HCT116 (cell line): ENCODE data around the gene SAMD1. TPM values are rescaled to one million over a fixed set of nuclear protein-coding genes. Genes with fewer than 3 reads are reported as not detected.

Source experiments
- ATAC-seq: fragments of 200-7000 bp; cut with Tn5 transposase; 2 replicates; pipeline ENCODE4 v1.9.1; 2020; ENCODE audit warnings: mild to moderate bottlenecking, moderate library complexity
- BruUV-seq: library from RNA; stranded (reverse); fragments of 400-500 nt; replicated peaks from 2 replicates; lab custom pipeline; 2021; lab: Mats Ljungman, UMichigan
- CTCF ChIA-PET: fragments of 300-600 bp; sonication (Branson Sonifier 250); formaldehyde crosslinking; loops from one replicate; lab custom pipeline; 2021; ENCODE audit warnings: antibody characterized with exemption; lab: Charles Lee
- POLR2A ChIA-PET: fragments of 300-600, 350-600 bp; sonication (Branson Sonifier 250); formaldehyde crosslinking; loops from one replicate; lab custom pipeline; 2021; ENCODE audit warnings: antibody characterized with exemption; lab: Charles Lee
- RAD21 ChIA-PET, 2 experiments: fragments of 300-600 bp; sonication (Branson Sonifier 250); formaldehyde crosslinking; loops; one replicate each; lab custom pipeline; 2023; ENCODE audit warnings: low total read pairs in 2 of 2; ENCODE audit not compliant: uncharacterized antibody in 2 of 2, unreplicated experiment in 2 of 2, low non-redundant PET in 1 of 2; lab: Charles Lee
- DNase-seq: peaks from one replicate; pipeline ENCODE4 v3.0.0-alpha.2; 2010; ENCODE audit warnings: low read depth, low spot score
- H2AFZ ChIP-seq: fragments of 200-600 bp; shearing (Covaris generic), sonication (generic); 2 replicates; pipeline ENCODE4 v1.6.1; 2017; ENCODE audit warnings: low read depth, mixed run types, mixed read lengths, antibody characterized with exemption, low read length; ENCODE audit not compliant: poor library complexity, severe bottlenecking
- H3K27ac ChIP-seq: 2 replicates; pipeline ENCODE4 v1.5.1; 2012; ENCODE audit warnings: low read depth, low read length
- H3K27me3 ChIP-seq: fragments of 200-600 bp; sonication (generic); 2 replicates; pipeline ENCODE4 v1.6.1; 2016; ENCODE audit warnings: mixed run types, low read length, mixed read lengths; ENCODE audit not compliant: insufficient read depth
- H3K36me3 ChIP-seq, 2 experiments: fragments of 200-500 bp in 1 of 2; fragments of 200-600 bp in 1 of 2; sonication (Bioruptor generic) in 1 of 2; sonication (generic) in 1 of 2; 2 replicates each; pipeline versions ENCODE4 v1.5.1 to v1.6.1; 2014 to 2016; ENCODE audit warnings: low read length in 2 of 2, inconsistent platforms in 1 of 2, mixed read lengths in 1 of 2, mixed run types in 1 of 2; ENCODE audit not compliant: insufficient read depth in 2 of 2, control insufficient read depth in 1 of 2
- H3K4me1 ChIP-seq, 2 experiments: fragments of 200-600 bp in 1 of 2; sonication (generic) in 1 of 2; 2 replicates each; pipeline versions ENCODE4 v1.5.1 to v1.6.1; 2012 to 2017; ENCODE audit warnings: low read length in 2 of 2, inconsistent platforms in 1 of 2, mild to moderate bottlenecking in 1 of 2, mixed read lengths in 1 of 2, mixed run types in 1 of 2, moderate library complexity in 1 of 2; ENCODE audit not compliant: insufficient read depth in 2 of 2, control insufficient read depth in 1 of 2
- H3K4me2 ChIP-seq: fragments of 200-600 bp; sonication (generic); 2 replicates; pipeline ENCODE4 v1.6.1; 2017; ENCODE audit warnings: mixed run types, low read length, mixed read lengths
- H3K4me3 ChIP-seq, 2 experiments: fragments of 200-600 bp in 1 of 2; sonication (generic) in 1 of 2; replicated peaks in 1 of 2; 2 replicates each; pipeline ENCODE4 v1.5.1; 2011 to 2016; ENCODE audit warnings: low read length in 2 of 2, control low read depth in 1 of 2, low read depth in 1 of 2, mild to moderate bottlenecking in 1 of 2, mixed read lengths in 1 of 2, mixed run types in 1 of 2
- H3K79me2 ChIP-seq: fragments of 200-600 bp; sonication (generic); 2 replicates; pipeline ENCODE4 v1.6.1; 2017; ENCODE audit warnings: mild to moderate bottlenecking, mixed run types, low read length, moderate library complexity, mixed read lengths; ENCODE audit not compliant: insufficient read depth
- H3K9ac ChIP-seq: fragments of 200-600 bp; sonication (generic); 2 replicates; pipeline ENCODE4 v1.6.1; 2016; ENCODE audit warnings: low read length, mixed read lengths
- H3K9me2 ChIP-seq: fragments of 200-600 bp; sonication (generic), shearing (Covaris generic); 2 replicates; pipeline ENCODE4 v1.6.1; 2017; ENCODE audit warnings: mixed run types, mild to moderate bottlenecking, moderate library complexity; ENCODE audit not compliant: insufficient read depth
- H3K9me3 ChIP-seq, 2 experiments: fragments of 200-500 bp in 1 of 2; fragments of 200-600 bp in 1 of 2; sonication (Bioruptor generic) in 1 of 2; sonication (generic) in 1 of 2; 2 replicates each; pipeline ENCODE4 v1.6.1; 2014 to 2017; ENCODE audit warnings: low read length in 2 of 2, mixed read lengths in 2 of 2, inconsistent platforms in 1 of 2, low read depth in 1 of 2, mild to moderate bottlenecking in 1 of 2, mixed run types in 1 of 2, moderate library complexity in 1 of 2; ENCODE audit not compliant: control insufficient read depth in 1 of 2, insufficient read depth in 1 of 2
- H4K20me1 ChIP-seq: fragments of 200-600 bp; sonication (generic), shearing (Covaris generic); 2 replicates; pipeline ENCODE4 v1.6.1; 2017; ENCODE audit warnings: mixed run types, mild to moderate bottlenecking, moderate library complexity; ENCODE audit not compliant: insufficient read depth
- ELF1 ChIP-seq: IDR thresholded peaks from 2 replicates; pipeline ENCODE4 v1.6.1; 2012; ENCODE audit warnings: low read depth, borderline replicate concordance
- JUND ChIP-seq: IDR thresholded peaks from 2 replicates; pipeline ENCODE4 v1.6.1; 2012
- POLR2A ChIP-seq: IDR thresholded peaks from 2 replicates; pipeline ENCODE4 v1.7.0; 2011; ENCODE audit warnings: borderline replicate concordance; ENCODE audit not compliant: insufficient read depth, insufficient read length; ENCODE audit errors: extremely low read depth
- SP1 ChIP-seq: IDR thresholded peaks from 2 replicates; pipeline ENCODE4 v1.6.1; 2012; ENCODE audit warnings: low read depth
- SRF ChIP-seq: IDR thresholded peaks from 2 replicates; pipeline ENCODE4 v1.6.1; 2012; ENCODE audit warnings: low read depth
- ZFX ChIP-seq: fragments of 450-650 bp; IDR thresholded peaks from 2 replicates; pipeline ENCODE4 v1.6.1; 2017
- ZNF274 ChIP-seq: fragments of 200-500 bp; sonication (Bioruptor generic); IDR thresholded peaks from 2 replicates; pipeline ENCODE4 v1.6.1; 2014; ENCODE audit warnings: mild to moderate bottlenecking, low read depth, low read length, inconsistent platforms
- intact Hi-C: fragments of 100-400 bp; cut with micrococcal nuclease; formaldehyde crosslinking; loops from 2 replicates; pipeline ENCODE4 v1.10.0; 2022
- total RNA-seq: library from RNA; stranded (reverse); gene quantifications from one replicate; pipeline ENCODE4 v1.2.1, GENCODE V29; 2021; ENCODE audit not compliant: unreplicated experiment
- TF ChIP-seq, protein P1 (sequence below), 3 experiments: fragments of 200-600 bp in 1 of 3; sonication (generic) in 1 of 3; IDR thresholded peaks in 2 of 3; conservative IDR thresholded peaks in 1 of 3; 2 replicates each; pipeline ENCODE4 v1.5.1; 2012 to 2017; ENCODE audit warnings: low read depth in 2 of 3, low read length in 2 of 3, antibody characterized with exemption in 1 of 3, borderline replicate concordance in 1 of 3, control low read depth in 1 of 3, mild to moderate bottlenecking in 1 of 3, mixed read lengths in 1 of 3, mixed run types in 1 of 3, moderate library complexity in 1 of 3; ENCODE audit not compliant: insufficient read depth in 1 of 3
- TF ChIP-seq, protein P2 (sequence below): IDR thresholded peaks from 2 replicates; pipeline ENCODE4 v1.6.1; 2012

Gene SAMD1
- total RNA-seq, 1 experiment from 2014 or later, result 62.9 TPM

DNA sequence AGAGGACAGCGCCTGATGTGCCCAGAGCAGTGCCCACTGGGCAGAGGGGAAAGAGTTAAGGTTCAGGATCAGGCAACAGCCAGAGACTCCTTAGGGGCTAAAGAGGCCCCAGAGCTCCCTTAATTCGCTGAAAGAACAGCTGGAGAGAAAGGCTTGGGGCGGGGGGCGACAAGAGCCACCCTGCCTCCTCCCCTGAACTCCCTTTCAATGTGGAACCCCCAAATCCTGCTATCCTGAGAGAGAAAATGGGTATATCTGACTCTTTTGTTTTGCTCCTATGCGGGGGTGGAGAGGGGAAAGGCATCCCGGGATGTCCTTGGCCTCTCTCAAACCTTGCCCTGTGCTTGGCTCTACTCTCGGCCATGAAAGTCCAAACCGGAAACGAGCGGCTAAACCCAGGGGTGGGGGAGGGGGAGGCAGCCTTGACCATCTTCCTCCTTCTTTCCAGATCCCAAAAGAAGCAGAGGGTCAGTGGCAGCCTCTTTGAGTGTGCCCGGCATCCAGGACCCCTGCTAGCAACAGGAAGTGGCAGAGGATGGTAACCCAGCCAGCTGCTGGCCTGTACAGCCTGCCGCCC lies 22.3 kb upstream of the SAMD1 start:
- no peaks in the 10 kb centered on the region for H3K9me2 ChIP-seq
- TF ChIP-seq ELF1, result no peak
- no peak for TF ChIP-seq SRF
- TF ChIP-seq, protein P1, sequence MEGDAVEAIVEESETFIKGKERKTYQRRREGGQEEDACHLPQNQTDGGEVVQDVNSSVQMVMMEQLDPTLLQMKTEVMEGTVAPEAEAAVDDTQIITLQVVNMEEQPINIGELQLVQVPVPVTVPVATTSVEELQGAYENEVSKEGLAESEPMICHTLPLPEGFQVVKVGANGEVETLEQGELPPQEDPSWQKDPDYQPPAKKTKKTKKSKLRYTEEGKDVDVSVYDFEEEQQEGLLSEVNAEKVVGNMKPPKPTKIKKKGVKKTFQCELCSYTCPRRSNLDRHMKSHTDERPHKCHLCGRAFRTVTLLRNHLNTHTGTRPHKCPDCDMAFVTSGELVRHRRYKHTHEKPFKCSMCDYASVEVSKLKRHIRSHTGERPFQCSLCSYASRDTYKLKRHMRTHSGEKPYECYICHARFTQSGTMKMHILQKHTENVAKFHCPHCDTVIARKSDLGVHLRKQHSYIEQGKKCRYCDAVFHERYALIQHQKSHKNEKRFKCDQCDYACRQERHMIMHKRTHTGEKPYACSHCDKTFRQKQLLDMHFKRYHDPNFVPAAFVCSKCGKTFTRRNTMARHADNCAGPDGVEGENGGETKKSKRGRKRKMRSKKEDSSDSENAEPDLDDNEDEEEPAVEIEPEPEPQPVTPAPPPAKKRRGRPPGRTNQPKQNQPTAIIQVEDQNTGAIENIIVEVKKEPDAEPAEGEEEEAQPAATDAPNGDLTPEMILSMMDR (IDR thresholded peaks at IDR 0.05 in 2 of 3, conservative IDR thresholded peaks at IDR 0.05 in 1 of 3; ENCODE audit: borderline replicate concordance in 1 of 3, insufficient read depth in 1 of 3, low read depth in 2 of 3, low read length in 2 of 3), result no peak
- TF ChIP-seq SP1, result no peak
- no peak for TF ChIP-seq JUND
- TF ChIP-seq, protein P2, sequence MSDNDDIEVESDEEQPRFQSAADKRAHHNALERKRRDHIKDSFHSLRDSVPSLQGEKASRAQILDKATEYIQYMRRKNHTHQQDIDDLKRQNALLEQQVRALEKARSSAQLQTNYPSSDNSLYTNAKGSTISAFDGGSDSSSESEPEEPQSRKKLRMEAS, result no peak
- no peak for TF ChIP-seq ZNF274
- no peak for TF ChIP-seq ZFX
- TF ChIP-seq POLR2A, result no peak
- TF ChIP-seq, all 23 proteins: peak for 0
- Histone ChIP-seq H3K79me2 (peaks cover 27% of the 10 kb centered on the region), H3K9ac (peak overlapping the region; percentile 82), H2AFZ (no peak overlapping the region), H3K27me3 (no peaks in the 10 kb centered on the region), H3K9me3 (no peaks in the 10 kb centered on the region), H3K4me3 (peak overlapping the region; percentile 81 to 88), H3K4me2 (peak overlapping the region; percentile 89), H3K4me1 (peaks cover 24 to 38% of the 10 kb centered on the region in 2 experiments), H3K27ac (peak overlapping the region; percentile 68), H4K20me1 (no peaks in the 10 kb centered on the region), H3K36me3 (no peaks in the 10 kb centered on the region; a peak in 1 of 4 replicates)
- BruUV-seq, result no TSS peak
- DNase-seq (no peak), ATAC-seq (no peak)
- POLR2A ChIA-PET, result no interaction called here
- CTCF ChIA-PET, result no interaction called here
- RAD21 ChIA-PET, result no interaction called here
- intact Hi-C loops, result loop anchor here (5.0 kb wide), 1 partner anchor 41 kb away; the partner anchor contains the start of gene MISP3
